CD4-positive, alpha-beta T cell treated with Interleukin-21 for 1 hour (primary cell): Measurements from ENCODE around the gene OR10H3.
"Not testable (repeated sequence)": the region's sequence is repeated elsewhere in the genome, so short reads cannot be mapped to it uniquely, and the experiment has no call there.

Experiments
- DNase-seq: peaks from one replicate; pipeline ENCODE4 v3.0.0-alpha.2; 2020

Gene OR10H3

GRCh38 chr19:15779756-15780476 lies 42.1 kb downstream of the OR10H3 start:
- no peak for DNase-seq

- DNase-seq, result no peak
These were observed 43.0 kb downstream of the OR10H3 start for GRCh38 chr19:15780610-15781418.

- no peak for DNase-seq
These were observed 43.9 kb downstream of the OR10H3 start for GRCh38 chr19:15781661-15782060.

- no peak for DNase-seq
These were observed 44.4 kb downstream of the OR10H3 start for GRCh38 chr19:15782211-15782610.

- DNase-seq, result not testable (repeated sequence)
These were observed 45.1 kb downstream of the OR10H3 start for GRCh38 chr19:15782896-15783295.

- DNase-seq, result no peak
These were observed 49.9 kb downstream of the OR10H3 start, which contains the start of gene OR10H5 for GRCh38 chr19:15787611-15788155. Gene OR10H5 (plus strand): TSS chr19:15787661. CDS start chr19:15794049, 6,388 bp downstream.

GRCh38 chr19:15788594-15789270 lies 50.9 kb downstream of the OR10H3 start:
- DNase-seq, result no peak

GRCh38 chr19:15790096-15790495 lies 52.3 kb downstream of the OR10H3 start:
- no peak for DNase-seq
